Liver (tissue), 9 donors: ENCODE measurements around the gene KLHL14. TPM values are rescaled to one million over a fixed set of nuclear protein-coding genes. Genes with fewer than 3 reads are reported as not detected.

Source experiments
- DNase-seq: peaks from one replicate; pipeline ENCODE4 v3.0.0-alpha.2; 2017; ENCODE audit warnings: low spot score
- H3K27ac ChIP-seq, 2 donors: one replicate each; pipeline ENCODE4 v1.7.0; 2013; ENCODE audit warnings: inconsistent platforms in 2 of 2, low read length in 2 of 2, control low read depth in 1 of 2, low read depth in 1 of 2, mild to moderate bottlenecking in 1 of 2
- H3K27me3 ChIP-seq, 4 donors: one replicate each; pipeline versions ENCODE4 v1.6.1 to v1.7.0; 2013; ENCODE audit warnings: low read length in 3 of 4, inconsistent platforms in 1 of 4, mild to moderate bottlenecking in 1 of 4, moderate library complexity in 1 of 4; ENCODE audit not compliant: control insufficient read depth in 4 of 4, insufficient read depth in 4 of 4
- H3K36me3 ChIP-seq, 4 donors: one replicate each; pipeline versions ENCODE4 v1.6.1 to v1.7.0; 2013; ENCODE audit warnings: low read length in 3 of 4, mild to moderate bottlenecking in 3 of 4, low read depth in 1 of 4, moderate library complexity in 1 of 4; ENCODE audit not compliant: control insufficient read depth in 4 of 4, insufficient read depth in 3 of 4
- H3K4me1 ChIP-seq, 4 donors: one replicate each; pipeline versions ENCODE4 v1.6.1 to v1.7.0; 2013; ENCODE audit warnings: low read length in 3 of 4, mild to moderate bottlenecking in 3 of 4, moderate library complexity in 1 of 4; ENCODE audit not compliant: control insufficient read depth in 4 of 4, insufficient read depth in 4 of 4
- H3K4me3 ChIP-seq, 3 donors: one replicate each; pipeline versions ENCODE4 v1.6.1 to v1.7.0; 2013; ENCODE audit warnings: low read length in 3 of 3, control low read depth in 1 of 3, low read depth in 1 of 3, mild to moderate bottlenecking in 1 of 3
- H3K9ac ChIP-seq, 2 donors: one replicate each; pipeline ENCODE4 v1.7.0; 2013; ENCODE audit warnings: low read length in 2 of 2, mild to moderate bottlenecking in 2 of 2, moderate library complexity in 2 of 2, control low read depth in 1 of 2, low read depth in 1 of 2
- H3K9me3 ChIP-seq, 4 donors: one replicate each; pipeline versions ENCODE4 v1.6.1 to v1.7.0; 2013; ENCODE audit warnings: low read length in 3 of 4; ENCODE audit not compliant: control insufficient read depth in 4 of 4
- EGR1 ChIP-seq, 2 donors: IDR thresholded peaks; 2 replicates each; pipeline ENCODE4 v1.6.1; 2016 to 2018; ENCODE audit warnings: antibody characterized with exemption in 2 of 2, low read depth in 2 of 2
- FOXA2 ChIP-seq: IDR thresholded peaks from 2 replicates; pipeline ENCODE4 v1.6.1; 2016; ENCODE audit warnings: antibody characterized with exemption
- GABPA ChIP-seq, 2 donors: IDR thresholded peaks in 1 of 2; conservative IDR thresholded peaks in 1 of 2; 2 replicates each; pipeline ENCODE4 v1.6.1; 2016; ENCODE audit warnings: antibody characterized with exemption in 2 of 2, mild to moderate bottlenecking in 1 of 2, moderate library complexity in 1 of 2
- HNF4A ChIP-seq, 2 donors: conservative IDR thresholded peaks; 2 replicates each; pipeline ENCODE4 v1.6.1; 2016; ENCODE audit warnings: antibody characterized with exemption in 2 of 2, mild to moderate bottlenecking in 2 of 2
- HNF4G ChIP-seq: IDR thresholded peaks from 2 replicates; pipeline ENCODE4 v1.6.1; 2016; ENCODE audit warnings: antibody characterized with exemption
- JUND ChIP-seq, 2 donors: IDR thresholded peaks; 2 replicates each; pipeline ENCODE4 v1.6.1; 2016; ENCODE audit warnings: antibody characterized with exemption in 2 of 2
- NR2F2 ChIP-seq: IDR thresholded peaks from 2 replicates; pipeline ENCODE4 v1.6.1; 2016; ENCODE audit warnings: antibody characterized with exemption
- RAD21 ChIP-seq, 2 donors: IDR thresholded peaks; 2 replicates each; pipeline ENCODE4 v1.6.1; 2016; ENCODE audit warnings: antibody characterized with exemption in 2 of 2, mild to moderate bottlenecking in 2 of 2
- RXRA ChIP-seq, 2 donors: IDR thresholded peaks; 2 replicates each; pipeline ENCODE4 v1.6.1; 2017 to 2018; ENCODE audit warnings: antibody characterized with exemption in 2 of 2, mild to moderate bottlenecking in 1 of 2
- SP1 ChIP-seq: IDR thresholded peaks from 2 replicates; pipeline ENCODE4 v1.6.1; 2018; ENCODE audit warnings: antibody characterized with exemption, mild to moderate bottlenecking
- TAF1 ChIP-seq: conservative IDR thresholded peaks from 2 replicates; pipeline ENCODE4 v1.6.1; 2016; ENCODE audit warnings: antibody characterized with exemption, mild to moderate bottlenecking
- YY1 ChIP-seq: IDR thresholded peaks from 2 replicates; pipeline ENCODE4 v1.6.1; 2016; ENCODE audit warnings: antibody characterized with exemption, mild to moderate bottlenecking
- WGBS: extraction: QIAGEN DNeasy Blood & Tissue Kit; methylation state at CpG from one replicate; pipeline ENCODE4 v1.1.7; 2013; 5-methylcytosine and 5-hydroxymethylcytosine counted together
- polyA plus RNA-seq, 2 donors: library from polyadenylated mRNA; stranded (reverse) in 1 of 2; unstranded in 1 of 2; fragments of 200-250 nt in 1 of 2; fragments of >200 nt in 1 of 2; fragmentation: Nextera tagmentation in 1 of 2; extraction: Ambion mirVana in 1 of 2; gene quantifications; one replicate each; pipeline versions ENCODE4 v1.2.1 to v1.2.3, GENCODE V29; 2013 to 2015
- total RNA-seq, 2 donors: library from RNA; depleted of rRNA; stranded (reverse); fragments of >200 nt; gene quantifications; one replicate each; pipeline ENCODE4 v1.2.3, GENCODE V29; 2014
- TF ChIP-seq, protein P1 (sequence below): fragments of 150-350 bp; IDR thresholded peaks from 2 replicates; pipeline ENCODE4 v1.5.1; 2017; ENCODE audit warnings: improper control_type of control experiment, low read depth, low read length; ENCODE audit not compliant: missing input control
- TF ChIP-seq, protein P2 (sequence below): IDR thresholded peaks from 2 replicates; pipeline ENCODE4 v1.6.1; 2016; ENCODE audit warnings: antibody characterized with exemption
- TF ChIP-seq, protein P3 (sequence below): IDR thresholded peaks from 2 replicates; pipeline ENCODE4 v1.6.1; 2016; ENCODE audit warnings: antibody characterized with exemption
- TF ChIP-seq, protein P4 (sequence below): IDR thresholded peaks from 2 replicates; pipeline ENCODE4 v1.6.1; 2016; ENCODE audit warnings: antibody characterized with exemption
- donor health status: healthy.
- donor health status: healthy.
- donor health status: healthy.
- donor health status: healthy.
- donor health status: healthy.

KLHL14 gene
- total and polyA plus RNA-seq, 4 donors = 0.02 to 1.1 (median 0.15) TPM

DNA sequence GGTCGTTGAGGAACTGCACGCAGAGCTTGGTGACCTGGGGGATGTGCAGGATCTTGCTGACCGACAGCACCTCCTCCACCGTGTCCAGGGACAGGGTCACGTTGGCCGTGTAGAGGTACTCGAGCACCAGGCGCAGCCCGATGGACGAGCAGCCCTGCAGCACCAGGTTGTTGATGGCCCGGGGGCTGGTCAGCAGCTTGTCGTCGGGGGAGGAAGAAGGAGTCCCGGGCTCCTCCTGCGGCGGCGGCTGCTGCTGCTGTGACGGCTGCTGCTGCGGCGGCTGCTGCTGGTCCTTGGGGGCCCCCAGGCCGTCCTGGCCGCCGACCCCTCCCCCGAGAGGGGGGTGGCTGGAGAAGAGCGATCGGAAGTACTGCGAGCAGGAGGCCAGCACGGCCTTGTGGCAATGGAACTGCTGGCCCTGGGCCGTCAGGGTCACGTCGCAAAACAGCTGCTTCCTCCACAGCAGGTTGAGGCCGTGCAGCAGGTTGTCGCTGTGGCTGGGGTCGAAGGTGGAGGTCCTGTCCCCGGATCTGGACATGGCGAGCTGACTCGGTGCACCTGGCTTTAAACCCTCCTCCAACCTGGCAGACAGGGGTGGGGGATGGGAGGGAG, 2.7 kb downstream of the KLHL14 start:
- H3K9ac ChIP-seq = no peak overlapping the region
- TF ChIP-seq YY1 (no peak), NR2F2 (peak; percentile 15)
- H3K36me3 ChIP-seq = no peaks in the 10 kb centered on the region
- no peak overlapping the region for H3K27ac ChIP-seq
- H3K27me3 ChIP-seq = peaks cover 0 to 13% (median 5%) of the 10 kb centered on the region in 4 donors
- 3% methylated on average over 37 of the region's 37 CpGs for WGBS
- H3K4me1 ChIP-seq = peaks cover 11 to 17% (median 13%) of the 10 kb centered on the region in 4 donors
- DNase-seq = no peak
- no peaks in the 10 kb centered on the region for H3K9me3 ChIP-seq
- peak overlapping the region in 1 of 3 donors; percentile 0 for H3K4me3 ChIP-seq

DNA sequence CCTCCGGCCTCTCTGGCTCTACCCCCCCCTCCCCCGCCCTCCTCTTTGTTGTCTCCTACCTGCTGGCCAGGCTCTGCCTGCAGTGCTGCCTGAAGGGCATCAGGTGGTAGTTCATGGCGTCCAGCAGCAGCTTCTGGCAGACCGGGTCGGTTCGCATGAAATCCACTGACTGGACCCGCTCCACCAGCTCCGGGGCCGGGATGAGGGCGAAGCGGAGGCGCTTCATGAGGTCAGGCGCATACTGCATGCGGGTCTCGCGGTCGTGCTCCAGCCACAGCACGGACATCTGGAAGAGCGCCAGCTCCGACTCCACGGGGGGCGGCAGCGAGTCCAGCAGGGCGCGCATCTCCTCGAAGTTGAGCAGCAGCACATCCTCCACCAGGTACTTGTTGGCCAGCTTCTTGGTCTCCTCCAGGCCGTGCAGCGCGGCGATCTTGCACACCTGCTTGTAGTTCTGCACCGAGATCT, 3.2 kb downstream of the KLHL14 start:
- no peak overlapping the region for H3K27ac ChIP-seq
- TF ChIP-seq GABPA (IDR thresholded peaks at IDR 0.05 in 1 of 2, conservative IDR thresholded peaks at IDR 0.05 in 1 of 2) (no peak), SP1 (no peak), FOXA2 (no peak), HNF4G (no peak), EGR1 (IDR thresholded peaks at IDR 0.05; ENCODE audit: low read depth in 2 of 2) (no peak), TAF1 (no peak)
- TF ChIP-seq, protein P1, sequence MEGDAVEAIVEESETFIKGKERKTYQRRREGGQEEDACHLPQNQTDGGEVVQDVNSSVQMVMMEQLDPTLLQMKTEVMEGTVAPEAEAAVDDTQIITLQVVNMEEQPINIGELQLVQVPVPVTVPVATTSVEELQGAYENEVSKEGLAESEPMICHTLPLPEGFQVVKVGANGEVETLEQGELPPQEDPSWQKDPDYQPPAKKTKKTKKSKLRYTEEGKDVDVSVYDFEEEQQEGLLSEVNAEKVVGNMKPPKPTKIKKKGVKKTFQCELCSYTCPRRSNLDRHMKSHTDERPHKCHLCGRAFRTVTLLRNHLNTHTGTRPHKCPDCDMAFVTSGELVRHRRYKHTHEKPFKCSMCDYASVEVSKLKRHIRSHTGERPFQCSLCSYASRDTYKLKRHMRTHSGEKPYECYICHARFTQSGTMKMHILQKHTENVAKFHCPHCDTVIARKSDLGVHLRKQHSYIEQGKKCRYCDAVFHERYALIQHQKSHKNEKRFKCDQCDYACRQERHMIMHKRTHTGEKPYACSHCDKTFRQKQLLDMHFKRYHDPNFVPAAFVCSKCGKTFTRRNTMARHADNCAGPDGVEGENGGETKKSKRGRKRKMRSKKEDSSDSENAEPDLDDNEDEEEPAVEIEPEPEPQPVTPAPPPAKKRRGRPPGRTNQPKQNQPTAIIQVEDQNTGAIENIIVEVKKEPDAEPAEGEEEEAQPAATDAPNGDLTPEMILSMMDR = no peak
- 5% methylated on average over 31 of the region's 31 CpGs for WGBS
- H3K4me3 ChIP-seq = no peak overlapping the region
- no peak for DNase-seq
- no peak overlapping the region for H3K9ac ChIP-seq
- H3K36me3 ChIP-seq = no peaks in the 10 kb centered on the region
- no peaks in the 10 kb centered on the region for H3K9me3 ChIP-seq
- H3K4me1 ChIP-seq = peaks cover 11 to 17% (median 13%) of the 10 kb centered on the region in 4 donors
- H3K27me3 ChIP-seq = peaks cover 0 to 13% (median 5%) of the 10 kb centered on the region in 4 donors

DNA sequence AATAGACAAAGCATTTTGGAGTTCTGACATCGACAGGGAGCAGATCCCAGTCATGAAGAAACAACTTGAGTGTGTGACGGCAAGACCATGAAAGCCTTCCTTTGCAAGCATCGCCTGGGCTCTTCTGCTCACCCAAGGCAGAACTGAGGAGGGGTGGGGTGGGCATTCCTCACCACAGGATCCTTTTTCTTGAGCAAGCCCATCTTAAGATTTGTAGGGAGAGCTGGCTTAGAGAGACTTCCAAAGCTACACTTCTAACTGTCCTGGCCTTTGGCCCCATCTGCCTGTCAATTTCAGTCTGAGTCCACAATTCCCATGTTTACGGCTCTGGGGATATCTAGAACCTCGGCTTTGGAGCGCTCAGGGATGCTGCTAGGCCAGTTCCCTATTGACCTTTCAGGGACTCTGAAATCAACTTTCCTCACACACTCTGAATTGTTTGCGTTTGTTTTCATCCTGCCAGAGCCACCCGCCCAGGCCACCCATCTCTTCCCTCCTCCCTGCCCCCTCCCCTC, 3.7 kb downstream of the KLHL14 start:
- 27% methylated on average over 8 of the region's 8 CpGs for WGBS
- Histone ChIP-seq H3K9ac (no peak overlapping the region), H3K4me3 (no peak overlapping the region), H3K27ac (no peak overlapping the region), H3K27me3 (peaks cover 0 to 13% (median 5%) of the 10 kb centered on the region in 4 donors), H3K36me3 (no peaks in the 10 kb centered on the region), H3K9me3 (no peaks in the 10 kb centered on the region), H3K4me1 (peaks cover 11 to 17% (median 13%) of the 10 kb centered on the region in 4 donors)
- no peak for DNase-seq
- TF ChIP-seq FOXA2 (no peak), YY1 (no peak), HNF4A (conservative IDR thresholded peaks at IDR 0.05) (no peak), HNF4G (no peak), RAD21 (IDR thresholded peaks at IDR 0.05) (no peak), RXRA (IDR thresholded peaks at IDR 0.05) (no peak), SP1 (no peak), JUND (IDR thresholded peaks at IDR 0.05) (no peak), EGR1 (IDR thresholded peaks at IDR 0.05; ENCODE audit: low read depth in 2 of 2) (no peak), GABPA (IDR thresholded peaks at IDR 0.05 in 1 of 2, conservative IDR thresholded peaks at IDR 0.05 in 1 of 2) (no peak)
- TF ChIP-seq, protein P2, sequence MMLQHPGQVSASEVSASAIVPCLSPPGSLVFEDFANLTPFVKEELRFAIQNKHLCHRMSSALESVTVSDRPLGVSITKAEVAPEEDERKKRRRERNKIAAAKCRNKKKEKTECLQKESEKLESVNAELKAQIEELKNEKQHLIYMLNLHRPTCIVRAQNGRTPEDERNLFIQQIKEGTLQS = no peak
- TF ChIP-seq, protein P1 = no peak
- TF ChIP-seq, protein P3, sequence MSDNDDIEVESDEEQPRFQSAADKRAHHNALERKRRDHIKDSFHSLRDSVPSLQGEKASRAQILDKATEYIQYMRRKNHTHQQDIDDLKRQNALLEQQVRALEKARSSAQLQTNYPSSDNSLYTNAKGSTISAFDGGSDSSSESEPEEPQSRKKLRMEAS = no peak
- TF ChIP-seq, protein P4, sequence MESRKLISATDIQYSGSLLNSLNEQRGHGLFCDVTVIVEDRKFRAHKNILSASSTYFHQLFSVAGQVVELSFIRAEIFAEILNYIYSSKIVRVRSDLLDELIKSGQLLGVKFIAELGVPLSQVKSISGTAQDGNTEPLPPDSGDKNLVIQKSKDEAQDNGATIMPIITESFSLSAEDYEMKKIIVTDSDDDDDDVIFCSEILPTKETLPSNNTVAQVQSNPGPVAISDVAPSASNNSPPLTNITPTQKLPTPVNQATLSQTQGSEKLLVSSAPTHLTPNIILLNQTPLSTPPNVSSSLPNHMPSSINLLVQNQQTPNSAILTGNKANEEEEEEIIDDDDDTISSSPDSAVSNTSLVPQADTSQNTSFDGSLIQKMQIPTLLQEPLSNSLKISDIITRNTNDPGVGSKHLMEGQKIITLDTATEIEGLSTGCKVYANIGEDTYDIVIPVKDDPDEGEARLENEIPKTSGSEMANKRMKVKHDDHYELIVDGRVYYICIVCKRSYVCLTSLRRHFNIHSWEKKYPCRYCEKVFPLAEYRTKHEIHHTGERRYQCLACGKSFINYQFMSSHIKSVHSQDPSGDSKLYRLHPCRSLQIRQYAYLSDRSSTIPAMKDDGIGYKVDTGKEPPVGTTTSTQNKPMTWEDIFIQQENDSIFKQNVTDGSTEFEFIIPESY = no peak
